Aortic smooth muscle cell (primary cell): Measurements from ENCODE around the gene ING4. TPM values are rescaled to one million over a fixed set of nuclear protein-coding genes. Genes with fewer than 3 reads are reported as not detected.

Source experiments
- total RNA-seq: library from RNA; depleted of rRNA; stranded (reverse); fragments of >200 nt; gene quantifications from 2 replicates; pipeline ENCODE4 v1.2.3, GENCODE V29; 2014

Gene ING4
- 26.0 and 41.9 TPM in 2 replicates for total RNA-seq

GRCh38 chr12:6662906-6663742 is at the start of gene ING4:
TSS of gene ING4 (minus strand) at chr12:6663119. CDS start at chr12:6663101, 18 bp downstream.

DNA sequence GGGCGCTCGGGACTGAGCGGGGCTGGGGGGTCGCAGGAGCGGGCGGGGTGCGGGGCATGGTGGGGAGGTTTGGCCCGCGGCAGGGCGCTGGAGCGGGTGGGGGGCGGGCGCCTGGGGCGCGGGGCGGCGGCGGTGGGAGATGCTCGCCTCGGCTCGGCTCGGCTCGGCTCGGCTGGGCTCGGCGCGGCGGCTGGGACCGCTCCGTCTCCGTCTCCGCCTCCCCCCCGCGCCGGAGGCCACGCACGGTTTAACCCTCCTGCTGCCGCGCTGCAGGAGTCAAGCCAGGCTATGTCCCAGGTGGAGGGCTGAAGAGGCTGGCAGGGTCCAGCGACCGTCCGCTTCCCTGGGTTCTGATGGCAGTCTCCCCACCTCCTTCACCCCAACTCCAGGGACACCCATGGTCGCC is 37.7 kb upstream of the ING4 start, which contains the start of gene PIANP:
TSS of gene PIANP (minus strand) at position 170 of the 406 bp plus-strand sequence. CDS start 2,754 bp downstream, outside the sequence.

GRCh38 chr12:6688999-6689882 is 26.3 kb upstream of the ING4 start, which contains the start of gene ZNF384:
TSS of gene ZNF384 (minus strand) at chr12:6689375. CDS start at chr12:6679520, 9,855 bp downstream.

GRCh38 chr12:6647083-6647604 is 15.8 kb downstream of the ING4 start, which contains the start of gene ACRBP:
TSS of gene ACRBP (minus strand) at chr12:6647432. CDS start at chr12:6647366, 66 bp downstream.

GRCh38 chr12:6635856-6636531 is 26.9 kb downstream of the ING4 start, which contains the start of gene LPAR5:
TSS of gene LPAR5 (minus strand) at chr12:6635959. CDS start at chr12:6621248, 14,711 bp downstream.

Other genes starting within 250 kb of the ING4 start
- 0.12 and 0.13 TPM in 2 replicates for gene CD27, start 218.2 kb downstream of the ING4 start, total RNA-seq
- 7.8 and 11.6 TPM in 2 replicates for gene TAPBPL, start 211.1 kb downstream of the ING4 start, total RNA-seq
- gene VAMP1, start 192.4 kb downstream of the ING4 start, total RNA-seq: 11.6 and 14.9 TPM in 2 replicates
- gene MRPL51, start 169.9 kb downstream of the ING4 start, total RNA-seq: 182 and 190 TPM in 2 replicates
- gene NCAPD2, start 169.0 kb downstream of the ING4 start, total RNA-seq: 43.6 and 59.2 TPM in 2 replicates
- 8,383 and 9,740 TPM in 2 replicates for gene GAPDH, start 128.6 kb downstream of the ING4 start, total RNA-seq
- gene IFFO1, start 107.1 kb downstream of the ING4 start, total RNA-seq: 30.0 and 44.3 TPM in 2 replicates
- 12.3 and 19.0 TPM in 2 replicates for gene NOP2, start 94.8 kb downstream of the ING4 start, total RNA-seq
- 228 and 268 TPM in 2 replicates for gene CHD4, start 55.7 kb downstream of the ING4 start, total RNA-seq
- not detected in 2 replicates for gene LPAR5, start 27.2 kb downstream of the ING4 start, total RNA-seq
- gene ACRBP, start 15.7 kb downstream of the ING4 start, total RNA-seq: 0.13 and 0.25 TPM in 2 replicates
- 9.2 and 10.6 TPM in 2 replicates for gene ZNF384, start 26.3 kb upstream of the ING4 start, total RNA-seq
- 0.13 TPM in 1 of 2 replicates, not detected in the other for gene PIANP, start 37.7 kb upstream of the ING4 start, total RNA-seq
- gene COPS7A, start 60.9 kb upstream of the ING4 start, total RNA-seq: 143 and 164 TPM in 2 replicates
- 119 TPM in 2 replicates for gene MLF2, start 90.0 kb upstream of the ING4 start, total RNA-seq
- 58.0 and 85.9 TPM in 2 replicates for gene PTMS, start 103.2 kb upstream of the ING4 start, total RNA-seq
- under 0.01 and 0.12 TPM in 2 replicates for gene LAG3, start 109.4 kb upstream of the ING4 start, total RNA-seq
- 3.1 and 7.5 TPM in 2 replicates for gene CD4, start 126.4 kb upstream of the ING4 start, total RNA-seq
- gene GPR162, start 158.7 kb upstream of the ING4 start, total RNA-seq: 5.7 and 7.9 TPM in 2 replicates
- 90.6 and 104 TPM in 2 replicates for gene P3H3, start 165.3 kb upstream of the ING4 start, total RNA-seq
- 1.6 and 1.8 TPM in 2 replicates for gene GNB3, start 177.8 kb upstream of the ING4 start, total RNA-seq
- gene CDCA3, start 188.2 kb upstream of the ING4 start, total RNA-seq: 9.5 and 19.2 TPM in 2 replicates
- 98.9 and 128 TPM in 2 replicates for gene USP5, start 189.0 kb upstream of the ING4 start, total RNA-seq
- gene TPI1, start 204.4 kb upstream of the ING4 start, total RNA-seq: 769 and 1,187 TPM in 2 replicates
- gene SPSB2, start 210.2 kb upstream of the ING4 start, total RNA-seq: 9.6 and 10.5 TPM in 2 replicates
- 12.4 and 12.7 TPM in 2 replicates for gene LRRC23, start 241.7 kb upstream of the ING4 start, total RNA-seq